ENCODE data around the gene GBF1.

GRCh38 chr10:102309916-102310315 lies 64.6 kb downstream of the GBF1 start:
- TF ChIP-seq RAD21 (conservative IDR thresholded peaks at IDR 0.05) (no peak), TAF1 (IDR thresholded peaks at IDR 0.05; ENCODE audit: low read depth) (no peak), EZH2 (IDR thresholded peaks at IDR 0.05; ENCODE audit: borderline replicate concordance, insufficient read depth, low read length, poor library complexity, severe bottlenecking) (no peak)
- TF ChIP-seq, protein P1, sequence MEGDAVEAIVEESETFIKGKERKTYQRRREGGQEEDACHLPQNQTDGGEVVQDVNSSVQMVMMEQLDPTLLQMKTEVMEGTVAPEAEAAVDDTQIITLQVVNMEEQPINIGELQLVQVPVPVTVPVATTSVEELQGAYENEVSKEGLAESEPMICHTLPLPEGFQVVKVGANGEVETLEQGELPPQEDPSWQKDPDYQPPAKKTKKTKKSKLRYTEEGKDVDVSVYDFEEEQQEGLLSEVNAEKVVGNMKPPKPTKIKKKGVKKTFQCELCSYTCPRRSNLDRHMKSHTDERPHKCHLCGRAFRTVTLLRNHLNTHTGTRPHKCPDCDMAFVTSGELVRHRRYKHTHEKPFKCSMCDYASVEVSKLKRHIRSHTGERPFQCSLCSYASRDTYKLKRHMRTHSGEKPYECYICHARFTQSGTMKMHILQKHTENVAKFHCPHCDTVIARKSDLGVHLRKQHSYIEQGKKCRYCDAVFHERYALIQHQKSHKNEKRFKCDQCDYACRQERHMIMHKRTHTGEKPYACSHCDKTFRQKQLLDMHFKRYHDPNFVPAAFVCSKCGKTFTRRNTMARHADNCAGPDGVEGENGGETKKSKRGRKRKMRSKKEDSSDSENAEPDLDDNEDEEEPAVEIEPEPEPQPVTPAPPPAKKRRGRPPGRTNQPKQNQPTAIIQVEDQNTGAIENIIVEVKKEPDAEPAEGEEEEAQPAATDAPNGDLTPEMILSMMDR (IDR thresholded peaks at IDR 0.05; ENCODE audit: poor library complexity, severe bottlenecking), result no peak
- TF ChIP-seq, protein P2, sequence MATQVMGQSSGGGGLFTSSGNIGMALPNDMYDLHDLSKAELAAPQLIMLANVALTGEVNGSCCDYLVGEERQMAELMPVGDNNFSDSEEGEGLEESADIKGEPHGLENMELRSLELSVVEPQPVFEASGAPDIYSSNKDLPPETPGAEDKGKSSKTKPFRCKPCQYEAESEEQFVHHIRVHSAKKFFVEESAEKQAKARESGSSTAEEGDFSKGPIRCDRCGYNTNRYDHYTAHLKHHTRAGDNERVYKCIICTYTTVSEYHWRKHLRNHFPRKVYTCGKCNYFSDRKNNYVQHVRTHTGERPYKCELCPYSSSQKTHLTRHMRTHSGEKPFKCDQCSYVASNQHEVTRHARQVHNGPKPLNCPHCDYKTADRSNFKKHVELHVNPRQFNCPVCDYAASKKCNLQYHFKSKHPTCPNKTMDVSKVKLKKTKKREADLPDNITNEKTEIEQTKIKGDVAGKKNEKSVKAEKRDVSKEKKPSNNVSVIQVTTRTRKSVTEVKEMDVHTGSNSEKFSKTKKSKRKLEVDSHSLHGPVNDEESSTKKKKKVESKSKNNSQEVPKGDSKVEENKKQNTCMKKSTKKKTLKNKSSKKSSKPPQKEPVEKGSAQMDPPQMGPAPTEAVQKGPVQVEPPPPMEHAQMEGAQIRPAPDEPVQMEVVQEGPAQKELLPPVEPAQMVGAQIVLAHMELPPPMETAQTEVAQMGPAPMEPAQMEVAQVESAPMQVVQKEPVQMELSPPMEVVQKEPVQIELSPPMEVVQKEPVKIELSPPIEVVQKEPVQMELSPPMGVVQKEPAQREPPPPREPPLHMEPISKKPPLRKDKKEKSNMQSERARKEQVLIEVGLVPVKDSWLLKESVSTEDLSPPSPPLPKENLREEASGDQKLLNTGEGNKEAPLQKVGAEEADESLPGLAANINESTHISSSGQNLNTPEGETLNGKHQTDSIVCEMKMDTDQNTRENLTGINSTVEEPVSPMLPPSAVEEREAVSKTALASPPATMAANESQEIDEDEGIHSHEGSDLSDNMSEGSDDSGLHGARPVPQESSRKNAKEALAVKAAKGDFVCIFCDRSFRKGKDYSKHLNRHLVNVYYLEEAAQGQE (IDR thresholded peaks at IDR 0.05; ENCODE audit: borderline replicate concordance), result no peak

Measured in neural cell (in vitro differentiated cells).